Measurements from ENCODE around the gene MRPL40.

DNA sequence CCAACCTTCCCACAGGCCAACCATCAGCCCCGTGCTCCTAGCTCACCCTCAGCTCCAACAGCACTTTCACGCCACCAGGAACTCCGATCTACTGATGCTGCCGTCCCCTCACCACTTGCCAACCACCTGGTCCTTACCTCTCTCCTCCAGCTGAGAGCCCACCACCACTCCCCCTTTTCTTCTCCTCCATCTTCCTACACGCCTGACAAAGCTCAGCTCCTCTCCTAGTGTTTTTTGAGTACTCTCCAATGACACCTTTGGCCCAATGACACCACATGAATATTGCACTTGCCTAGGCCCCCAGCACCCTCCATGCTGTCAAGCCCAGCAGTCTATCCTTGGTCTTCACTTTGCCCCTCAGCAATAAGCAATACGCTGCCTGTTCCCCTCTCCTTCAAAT lies 31.5 kb upstream of the MRPL40 start:
- TF ChIP-seq, protein P1, sequence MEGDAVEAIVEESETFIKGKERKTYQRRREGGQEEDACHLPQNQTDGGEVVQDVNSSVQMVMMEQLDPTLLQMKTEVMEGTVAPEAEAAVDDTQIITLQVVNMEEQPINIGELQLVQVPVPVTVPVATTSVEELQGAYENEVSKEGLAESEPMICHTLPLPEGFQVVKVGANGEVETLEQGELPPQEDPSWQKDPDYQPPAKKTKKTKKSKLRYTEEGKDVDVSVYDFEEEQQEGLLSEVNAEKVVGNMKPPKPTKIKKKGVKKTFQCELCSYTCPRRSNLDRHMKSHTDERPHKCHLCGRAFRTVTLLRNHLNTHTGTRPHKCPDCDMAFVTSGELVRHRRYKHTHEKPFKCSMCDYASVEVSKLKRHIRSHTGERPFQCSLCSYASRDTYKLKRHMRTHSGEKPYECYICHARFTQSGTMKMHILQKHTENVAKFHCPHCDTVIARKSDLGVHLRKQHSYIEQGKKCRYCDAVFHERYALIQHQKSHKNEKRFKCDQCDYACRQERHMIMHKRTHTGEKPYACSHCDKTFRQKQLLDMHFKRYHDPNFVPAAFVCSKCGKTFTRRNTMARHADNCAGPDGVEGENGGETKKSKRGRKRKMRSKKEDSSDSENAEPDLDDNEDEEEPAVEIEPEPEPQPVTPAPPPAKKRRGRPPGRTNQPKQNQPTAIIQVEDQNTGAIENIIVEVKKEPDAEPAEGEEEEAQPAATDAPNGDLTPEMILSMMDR (IDR thresholded peaks at IDR 0.05), result no peak
- no peak for TF ChIP-seq EZH2 (IDR thresholded peaks at IDR 0.05; ENCODE audit: borderline replicate concordance, insufficient read depth, low read depth, low read length, poor library complexity, severe bottlenecking)
